ENCODE measurements around the gene RBM4B. TPM values are rescaled to one million over a fixed set of nuclear protein-coding genes. Genes with fewer than 3 reads are reported as not detected.

Gene RBM4B
- total RNA-seq, 1 experiment from 2014 or later = 25.4 TPM

Other genes with a start within 250 kb of the RBM4B start
- gene MRPL11, start 239.0 kb downstream of the RBM4B start, total RNA-seq (2014; rRNA removed; shearing (Covaris generic)) = 67.6 and 74.4 TPM in 2 replicates
- gene PELI3, start 211.0 kb downstream of the RBM4B start, total RNA-seq (2014; rRNA removed; shearing (Covaris generic)) = 6.6 TPM in 2 replicates
- gene DPP3, start 197.5 kb downstream of the RBM4B start, total RNA-seq (2014; rRNA removed; shearing (Covaris generic)) = 36.8 and 46.4 TPM in 2 replicates
- 17.5 and 29.6 TPM in 2 replicates for gene BBS1, start 167.3 kb downstream of the RBM4B start, total RNA-seq (2014; rRNA removed; shearing (Covaris generic))
- gene ZDHHC24, start 131.8 kb downstream of the RBM4B start, total RNA-seq (2014; rRNA removed; shearing (Covaris generic)) = 7.2 and 10.9 TPM in 2 replicates
- gene ACTN3, start 131.0 kb downstream of the RBM4B start, total RNA-seq (2014; rRNA removed; shearing (Covaris generic)) = under 0.01 TPM in 1 of 2 replicates, not detected in the other
- 26.3 and 27.5 TPM in 2 replicates for gene CTSF, start 109.3 kb downstream of the RBM4B start, total RNA-seq (2014; rRNA removed; shearing (Covaris generic))
- 0.10 and 0.84 TPM in 2 replicates for gene CCDC87, start 84.8 kb downstream of the RBM4B start, total RNA-seq (2014; rRNA removed; shearing (Covaris generic))
- 28.5 and 33.3 TPM in 2 replicates for gene CCS, start 84.7 kb downstream of the RBM4B start, total RNA-seq (2014; rRNA removed; shearing (Covaris generic))
- gene RBM14, start 61.3 kb downstream of the RBM4B start, total RNA-seq (2014; rRNA removed; shearing (Covaris generic)) = 32.8 and 34.1 TPM in 2 replicates
- gene RBM4, start 39.2 kb downstream of the RBM4B start, total RNA-seq (2014; rRNA removed; shearing (Covaris generic)) = 126 and 138 TPM in 2 replicates
- under 0.01 and 0.68 TPM in 2 replicates for gene SPTBN2, start 51.3 kb upstream of the RBM4B start, total RNA-seq (2014; rRNA removed; shearing (Covaris generic))
- 23.2 and 26.1 TPM in 2 replicates for gene RCE1, start 165.6 kb upstream of the RBM4B start, total RNA-seq (2014; rRNA removed; shearing (Covaris generic))
- gene LRFN4, start 179.2 kb upstream of the RBM4B start, total RNA-seq (2014; rRNA removed; shearing (Covaris generic)) = 10.6 and 19.7 TPM in 2 replicates

All from RPMI7951 (cell line).